ENCODE results near the gene PCF11. TPM values are rescaled to one million over a fixed set of nuclear protein-coding genes. Genes with fewer than 3 reads are reported as not detected.

Gene PCF11, protein sequence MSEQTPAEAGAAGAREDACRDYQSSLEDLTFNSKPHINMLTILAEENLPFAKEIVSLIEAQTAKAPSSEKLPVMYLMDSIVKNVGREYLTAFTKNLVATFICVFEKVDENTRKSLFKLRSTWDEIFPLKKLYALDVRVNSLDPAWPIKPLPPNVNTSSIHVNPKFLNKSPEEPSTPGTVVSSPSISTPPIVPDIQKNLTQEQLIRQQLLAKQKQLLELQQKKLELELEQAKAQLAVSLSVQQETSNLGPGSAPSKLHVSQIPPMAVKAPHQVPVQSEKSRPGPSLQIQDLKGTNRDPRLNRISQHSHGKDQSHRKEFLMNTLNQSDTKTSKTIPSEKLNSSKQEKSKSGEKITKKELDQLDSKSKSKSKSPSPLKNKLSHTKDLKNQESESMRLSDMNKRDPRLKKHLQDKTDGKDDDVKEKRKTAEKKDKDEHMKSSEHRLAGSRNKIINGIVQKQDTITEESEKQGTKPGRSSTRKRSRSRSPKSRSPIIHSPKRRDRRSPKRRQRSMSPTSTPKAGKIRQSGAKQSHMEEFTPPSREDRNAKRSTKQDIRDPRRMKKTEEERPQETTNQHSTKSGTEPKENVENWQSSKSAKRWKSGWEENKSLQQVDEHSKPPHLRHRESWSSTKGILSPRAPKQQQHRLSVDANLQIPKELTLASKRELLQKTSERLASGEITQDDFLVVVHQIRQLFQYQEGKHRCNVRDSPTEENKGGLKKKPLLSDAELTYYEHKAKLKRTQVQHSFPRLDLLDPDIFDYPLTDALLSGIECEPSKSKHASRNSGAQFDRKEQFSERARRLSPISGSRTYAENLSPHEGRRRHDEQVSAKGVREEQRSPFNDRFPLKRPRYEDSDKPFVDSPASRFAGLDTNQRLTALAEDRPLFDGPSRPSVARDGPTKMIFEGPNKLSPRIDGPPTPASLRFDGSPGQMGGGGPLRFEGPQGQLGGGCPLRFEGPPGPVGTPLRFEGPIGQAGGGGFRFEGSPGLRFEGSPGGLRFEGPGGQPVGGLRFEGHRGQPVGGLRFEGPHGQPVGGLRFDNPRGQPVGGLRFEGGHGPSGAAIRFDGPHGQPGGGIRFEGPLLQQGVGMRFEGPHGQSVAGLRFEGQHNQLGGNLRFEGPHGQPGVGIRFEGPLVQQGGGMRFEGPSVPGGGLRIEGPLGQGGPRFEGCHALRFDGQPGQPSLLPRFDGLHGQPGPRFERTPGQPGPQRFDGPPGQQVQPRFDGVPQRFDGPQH (N-terminal part only)
- total RNA-seq, result 40.2 and 56.3 TPM in 2 replicates

DNA sequence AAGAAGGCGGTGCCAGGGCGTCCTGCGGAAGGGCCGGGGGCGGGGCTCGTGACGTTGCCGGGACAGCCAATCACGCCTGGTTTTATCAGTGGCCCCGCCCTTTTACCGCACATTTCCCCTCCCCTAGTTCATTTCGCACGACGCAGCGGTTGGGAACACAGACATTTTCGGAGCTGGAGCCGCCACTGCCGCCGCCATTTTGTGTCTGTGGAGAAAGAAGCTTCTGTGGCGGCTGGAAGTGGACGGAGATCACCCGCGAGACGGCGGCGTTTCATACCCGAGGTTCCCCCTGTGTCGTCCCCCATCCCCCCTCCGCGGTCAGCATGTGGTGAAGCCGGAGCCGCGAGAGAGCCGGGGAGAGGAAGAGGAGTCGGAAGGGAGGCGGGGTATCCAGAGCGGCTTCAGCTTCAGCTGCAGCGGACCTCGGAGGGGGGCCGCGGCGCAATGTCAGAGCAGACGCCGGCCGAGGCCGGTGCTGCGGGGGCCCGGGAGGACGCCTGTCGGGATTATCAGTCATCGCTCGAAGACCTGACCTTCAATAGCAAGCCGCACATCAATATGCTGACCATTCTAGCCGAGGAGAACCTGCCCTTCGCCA is at the start of gene PCF11:
Gene PCF11, plus strand, starts transcription at position 136 of the 598 bp plus-strand sequence. Its CDS starts 309 bp downstream, at position 445.

DNA sequence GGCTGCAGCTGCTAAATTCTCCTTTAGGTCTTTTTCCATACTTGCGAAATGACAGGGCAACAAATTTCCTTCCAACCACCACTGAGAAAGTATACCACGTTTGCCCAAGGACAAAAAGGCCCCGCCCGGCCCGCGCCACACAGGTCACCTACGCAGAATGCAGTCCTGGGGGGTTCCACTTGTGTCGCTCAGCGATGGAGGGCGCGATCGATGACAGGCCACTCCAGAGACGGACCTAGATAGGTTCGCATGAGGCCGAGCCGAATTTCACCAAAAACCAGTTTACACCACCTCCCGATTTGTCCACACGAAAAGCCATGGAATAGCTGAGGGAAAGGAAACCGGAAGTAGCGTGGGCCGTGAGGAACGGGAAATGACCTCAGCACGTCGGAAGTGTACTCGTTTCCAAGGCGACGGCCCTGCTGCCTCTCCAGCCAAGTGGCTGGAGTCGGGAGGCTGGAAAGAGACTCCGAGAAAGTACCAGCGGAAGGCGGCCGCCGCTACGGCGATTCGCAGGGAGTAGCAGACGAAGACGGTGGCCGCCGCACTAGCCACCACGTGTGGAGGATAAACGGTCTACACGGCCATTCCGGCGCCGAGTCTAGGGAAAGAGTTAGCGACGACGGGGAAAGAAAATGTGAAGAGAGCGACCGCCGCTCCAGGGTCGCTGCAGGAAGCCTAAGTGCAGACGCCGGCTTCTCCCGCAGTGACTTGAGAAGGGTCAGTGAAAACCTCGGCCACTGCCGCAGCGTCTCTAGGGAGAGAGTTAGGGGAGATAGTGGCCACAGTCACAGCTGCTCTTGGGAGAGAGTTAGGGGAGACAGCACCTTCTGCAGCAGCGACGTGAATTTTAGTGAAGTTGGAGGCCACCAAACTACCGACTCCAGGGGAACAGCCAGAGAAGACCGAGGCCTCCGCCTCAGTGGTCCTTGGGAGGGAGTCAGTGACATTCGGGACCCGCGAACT is 36.7 kb downstream of the PCF11 start, which contains the start of gene ANKRD42:
Gene ANKRD42, plus strand, starts transcription at position 398 of the 966 bp plus-strand sequence. CDS start 959 bp downstream, outside the sequence.

Small RNA genes lying within 50 kb of the gene (small RNA-seq; reads per million reads assigned to genes)
- gene AP000873.5, result not detected

Other genes starting within 250 kb of the PCF11 start
- 18.2 and 18.3 TPM in 2 replicates for gene RAB30, start 85.2 kb upstream of the PCF11 start, total RNA-seq
- gene ANKRD42, start 36.6 kb downstream of the PCF11 start, total RNA-seq, result 3.3 and 4.4 TPM in 2 replicates
- 52.6 and 66.8 TPM in 2 replicates for gene CCDC90B, start 129.2 kb downstream of the PCF11 start, total RNA-seq